ENCODE measurements around the gene KATNB1.

GRCh38 chr16:57766714-57767348 is 31.3 kb downstream of the KATNB1 start:
- no peak for TF ChIP-seq POLR2A (IDR thresholded peaks at IDR 0.05)
- TF ChIP-seq, protein P1, sequence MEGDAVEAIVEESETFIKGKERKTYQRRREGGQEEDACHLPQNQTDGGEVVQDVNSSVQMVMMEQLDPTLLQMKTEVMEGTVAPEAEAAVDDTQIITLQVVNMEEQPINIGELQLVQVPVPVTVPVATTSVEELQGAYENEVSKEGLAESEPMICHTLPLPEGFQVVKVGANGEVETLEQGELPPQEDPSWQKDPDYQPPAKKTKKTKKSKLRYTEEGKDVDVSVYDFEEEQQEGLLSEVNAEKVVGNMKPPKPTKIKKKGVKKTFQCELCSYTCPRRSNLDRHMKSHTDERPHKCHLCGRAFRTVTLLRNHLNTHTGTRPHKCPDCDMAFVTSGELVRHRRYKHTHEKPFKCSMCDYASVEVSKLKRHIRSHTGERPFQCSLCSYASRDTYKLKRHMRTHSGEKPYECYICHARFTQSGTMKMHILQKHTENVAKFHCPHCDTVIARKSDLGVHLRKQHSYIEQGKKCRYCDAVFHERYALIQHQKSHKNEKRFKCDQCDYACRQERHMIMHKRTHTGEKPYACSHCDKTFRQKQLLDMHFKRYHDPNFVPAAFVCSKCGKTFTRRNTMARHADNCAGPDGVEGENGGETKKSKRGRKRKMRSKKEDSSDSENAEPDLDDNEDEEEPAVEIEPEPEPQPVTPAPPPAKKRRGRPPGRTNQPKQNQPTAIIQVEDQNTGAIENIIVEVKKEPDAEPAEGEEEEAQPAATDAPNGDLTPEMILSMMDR (IDR thresholded peaks at IDR 0.05), result no peak

All from uterus (tissue), 2 donors.